GM12878 (cell line): ENCODE measurements around the gene CACNB3. TPM values are rescaled to one million over a fixed set of nuclear protein-coding genes. Genes with fewer than 3 reads are reported as not detected.

Source experiments
- ATAC-seq: fragments of 200-7000 bp; cut with Tn5 transposase; 3 replicates; pipeline ENCODE4 v1.9.1; 2020; ENCODE audit warnings: mild to moderate bottlenecking, moderate library complexity
- BruUV-seq: library from RNA; stranded (reverse); fragments of 400-500 nt; replicated peaks from 2 replicates; lab custom pipeline; 2021; lab: Mats Ljungman, UMichigan
- CTCF ChIA-PET: fragments of 300-600 bp; sonication (Branson Sonifier 250); formaldehyde crosslinking; extraction: SDS; loops from one replicate; lab custom pipeline; 2021; ENCODE audit warnings: inconsistent platforms; lab: Yijun Ruan, JAX
- POLR2A ChIA-PET: fragments of 350-600 bp; formaldehyde crosslinking; extraction: SDS; loops from one replicate; lab custom pipeline; 2021; ENCODE audit warnings: inconsistent platforms; lab: Charles Lee
- RAD21 ChIA-PET: fragments of 300-600 bp; sonication (Branson Sonifier 250); formaldehyde crosslinking; loops from one replicate; lab custom pipeline; 2023; ENCODE audit warnings: antibody characterized with exemption; ENCODE audit not compliant: unreplicated experiment; lab: Charles Lee
- SMC1A ChIA-PET: fragments of 300-600 bp; sonication (Branson Sonifier 250); formaldehyde crosslinking; loops from one replicate; lab custom pipeline; 2023; ENCODE audit not compliant: unreplicated experiment, uncharacterized antibody; lab: Charles Lee
- DNase-seq: peaks from one replicate; pipeline ENCODE4 v3.0.0-alpha.2; 2011; ENCODE audit warnings: low read depth, low spot score
- FAIRE-seq: peaks from 3 replicates; lab custom pipeline; 2011; peaks lifted over from hg19 to GRCh38; lab: Jason Lieb, UNC
- H2AFZ ChIP-seq: 2 replicates; pipeline ENCODE4 v1.6.0; 2011; ENCODE audit warnings: low read depth, low read length, control low read depth; ENCODE audit not compliant: control insufficient read depth
- H3K27ac ChIP-seq: 2 replicates; pipeline ENCODE4 v1.5.1; 2011; ENCODE audit warnings: control low read depth; ENCODE audit not compliant: control insufficient read depth, insufficient read depth
- H3K27me3 ChIP-seq, 2 experiments: replicated peaks in 1 of 2; 2 replicates each; pipeline versions ENCODE4 v1.6.0 to v1.6.1; 2011; ENCODE audit warnings: low read length in 1 of 2; ENCODE audit not compliant: control insufficient read depth in 2 of 2, insufficient read depth in 2 of 2
- H3K36me3 ChIP-seq, 2 experiments: 2 replicates each; pipeline ENCODE4 v1.5.1; 2011; ENCODE audit warnings: low read length in 1 of 2; ENCODE audit not compliant: control insufficient read depth in 2 of 2, insufficient read depth in 2 of 2
- H3K4me1 ChIP-seq: 2 replicates; pipeline ENCODE4 v1.6.1; 2011; ENCODE audit warnings: mild to moderate bottlenecking, low read length, moderate library complexity, mixed read lengths; ENCODE audit not compliant: control insufficient read depth, insufficient read depth
- H3K4me2 ChIP-seq: 2 replicates; pipeline ENCODE4 v1.6.0; 2011; ENCODE audit warnings: control low read depth; ENCODE audit not compliant: control insufficient read depth, insufficient read depth
- H3K4me3 ChIP-seq: fragments of 200-600 bp; sonication (generic); 2 replicates; pipeline ENCODE4 v1.5.1; 2016
- H3K79me2 ChIP-seq: 2 replicates; pipeline ENCODE4 v1.6.0; 2011; ENCODE audit warnings: low read length; ENCODE audit not compliant: control insufficient read depth, insufficient read depth
- H3K9ac ChIP-seq: 2 replicates; pipeline ENCODE4 v1.8.0; 2011; ENCODE audit warnings: low read length, control low read depth, mixed read lengths; ENCODE audit not compliant: control insufficient read depth, insufficient read depth
- H3K9me3 ChIP-seq: replicated peaks from 3 replicates; pipeline ENCODE4 v1.5.1; 2011; ENCODE audit warnings: mild to moderate bottlenecking, low read length; ENCODE audit not compliant: control insufficient read depth, insufficient read depth
- H4K20me1 ChIP-seq: 2 replicates; pipeline ENCODE4 v1.6.0; 2011; ENCODE audit not compliant: control insufficient read depth, insufficient read depth
- EP300 ChIP-seq, 2 experiments: fragments of 150-350 bp in 1 of 2; IDR thresholded peaks; 2 replicates each; pipeline ENCODE4 v1.6.1; 2011 to 2012; ENCODE audit warnings: low read depth in 2 of 2, low read length in 2 of 2, borderline replicate concordance in 1 of 2, improper control_type of control experiment in 1 of 2, inconsistent platforms in 1 of 2; ENCODE audit not compliant: control insufficient read depth in 1 of 2
- EZH2 ChIP-seq: IDR thresholded peaks from 2 replicates; pipeline ENCODE4 v1.6.1; 2012; ENCODE audit warnings: low read depth, mild to moderate bottlenecking, control low read depth, inconsistent platforms, low read length, borderline replicate concordance; ENCODE audit not compliant: control insufficient read depth
- NFIC ChIP-seq: IDR thresholded peaks from 2 replicates; pipeline ENCODE4 v1.6.1; 2012; ENCODE audit warnings: low read depth, mild to moderate bottlenecking, inconsistent platforms, low read length, moderate library complexity
- TCF7 ChIP-seq: IDR thresholded peaks from 2 replicates; pipeline ENCODE4 v1.6.1; 2014; ENCODE audit warnings: antibody characterized with exemption, borderline replicate concordance
- WGBS: methylation state at CpG from one replicate; pipeline ENCODE4 v1.1.6; 2016; ENCODE audit warnings: low lambda C conversion rate; ENCODE audit not compliant: insufficient replicate concordance, insufficient coverage; ENCODE audit errors: missing lambda C conversion rate; 5-methylcytosine and 5-hydroxymethylcytosine counted together
- in situ Hi-C: fragments of 300-500 bp; cut with MboI; formaldehyde crosslinking; loops from 9 replicates; pipeline ENCODE4 v1.14.3; 2018; ENCODE audit warnings: mixed read lengths
- intact Hi-C: fragments of 100-400 bp; cut with micrococcal nuclease; formaldehyde crosslinking; loops from one replicate; pipeline ENCODE4 v1.14.2; 2022; ENCODE audit not compliant: unreplicated experiment
- polyA plus RNA-seq, 11 experiments: library from polyadenylated mRNA; depleted of rRNA in 4 of 11; unstranded in 6 of 11; stranded (reverse) in 5 of 11; fragments of >200 nt; fragmentation: Nextera tagmentation in 4 of 11; fragmentation: Illumina TruSeq in 1 of 11; extraction: Ambion mirVana in 4 of 11; extraction: Trizol in 1 of 11; gene quantifications; 1 replicate in 1 of 11; 2 replicates in 10 of 11; pipeline versions ENCODE4 v1.2.1 to v1.2.3, GENCODE V29; 2011 to 2016; ENCODE audit warnings: inconsistent platforms in 2 of 11, missing spikeins in 2 of 11, low read depth in 1 of 11
- total RNA-seq, 4 experiments: library from RNA; depleted of rRNA in 3 of 4; stranded (reverse); fragments of >200 nt in 3 of 4; fragmentation: Illumina TruSeq in 1 of 4; extraction: Trizol in 1 of 4; gene quantifications; 2 replicates each; pipeline versions ENCODE4 v1.2.1 to v1.2.3, GENCODE V29; 2013 to 2021
- TF ChIP-seq, protein P1 (sequence below): IDR thresholded peaks from 2 replicates; pipeline ENCODE4 v1.6.1; 2012; ENCODE audit warnings: low read depth, low read length, improper control_type of control experiment
- TF ChIP-seq, protein P2 (sequence below): IDR thresholded peaks from 2 replicates; pipeline ENCODE4 v1.6.1; 2011; ENCODE audit warnings: low read depth, low read length, improper control_type of control experiment, borderline replicate concordance

The CACNB3 gene
- total and polyA plus RNA-seq, 10 of the 15 experiments (the other 5 are each of a cell fraction or from before 2014, with no cell fraction given), result 0.78 to 5.0 (median 1.7) TPM

DNA sequence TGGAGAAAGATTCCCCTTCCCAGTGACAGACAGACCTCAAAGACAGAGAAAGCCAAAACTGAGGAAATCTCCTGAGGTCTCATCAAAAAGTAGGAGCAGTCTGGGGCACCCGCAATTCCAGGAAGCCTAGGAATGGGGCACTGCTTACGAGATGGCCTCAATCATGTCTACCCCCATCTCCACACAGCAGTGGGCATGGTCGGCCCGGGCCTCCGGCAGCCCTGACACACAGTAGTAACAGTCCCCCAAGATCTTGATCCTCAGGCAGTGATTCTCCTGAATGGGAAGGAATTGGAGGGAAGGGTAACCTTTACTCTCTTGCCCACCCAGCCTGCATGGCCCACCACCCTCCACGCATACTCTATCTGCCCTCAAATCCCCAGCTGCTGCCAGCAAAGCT, 41.3 kb upstream of the CACNB3 start (continued):
- TF ChIP-seq, protein P1, sequence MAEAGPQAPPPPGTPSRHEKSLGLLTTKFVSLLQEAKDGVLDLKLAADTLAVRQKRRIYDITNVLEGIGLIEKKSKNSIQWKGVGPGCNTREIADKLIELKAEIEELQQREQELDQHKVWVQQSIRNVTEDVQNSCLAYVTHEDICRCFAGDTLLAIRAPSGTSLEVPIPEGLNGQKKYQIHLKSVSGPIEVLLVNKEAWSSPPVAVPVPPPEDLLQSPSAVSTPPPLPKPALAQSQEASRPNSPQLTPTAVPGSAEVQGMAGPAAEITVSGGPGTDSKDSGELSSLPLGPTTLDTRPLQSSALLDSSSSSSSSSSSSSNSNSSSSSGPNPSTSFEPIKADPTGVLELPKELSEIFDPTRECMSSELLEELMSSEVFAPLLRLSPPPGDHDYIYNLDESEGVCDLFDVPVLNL, result no peak
- TF ChIP-seq EP300 (IDR thresholded peaks at IDR 0.05; ENCODE audit: borderline replicate concordance in 1 of 2, control insufficient read depth in 1 of 2, low read depth in 2 of 2, low read length in 2 of 2), result no peak

DNA sequence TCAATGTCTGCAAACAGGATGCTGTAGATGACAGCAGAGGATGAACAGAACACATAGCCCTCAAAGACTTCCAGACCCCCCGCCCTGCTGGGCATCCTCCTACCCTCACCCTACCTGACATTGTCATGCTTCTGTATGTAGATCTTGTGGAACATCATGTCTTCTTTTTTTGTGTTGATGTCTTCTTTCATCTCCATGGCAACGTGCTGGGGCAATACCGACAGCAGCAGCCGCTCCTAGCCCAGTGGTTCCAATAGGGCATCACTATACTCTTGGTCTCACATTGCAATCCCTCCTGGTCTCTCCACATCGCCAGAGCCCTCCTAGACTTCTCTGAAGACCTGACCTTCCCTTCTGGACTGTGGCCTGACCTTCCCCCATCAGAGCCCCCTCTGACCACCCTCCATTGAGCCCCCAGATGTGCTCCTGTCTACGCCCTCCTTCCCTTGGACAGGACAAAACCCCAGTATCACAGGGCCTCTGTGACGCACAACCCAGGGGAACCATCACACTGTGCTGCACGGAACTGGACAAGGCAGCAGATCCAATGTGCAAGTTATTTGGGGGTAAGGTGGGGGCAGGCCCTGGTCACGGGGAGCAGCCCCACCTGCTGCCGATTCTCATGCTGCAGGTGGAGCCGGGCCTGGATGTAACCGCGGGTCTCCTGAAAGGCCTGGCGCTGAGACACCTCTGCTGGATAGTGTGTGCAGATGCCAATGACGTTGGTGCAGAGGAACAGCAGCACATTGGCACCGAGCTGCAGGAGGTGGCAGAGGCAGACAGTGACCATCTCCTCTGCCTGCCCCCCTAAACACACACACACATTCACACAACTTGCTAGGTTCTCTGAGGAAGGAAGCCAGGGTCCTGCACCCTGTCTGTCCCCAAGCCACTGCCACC, 40.5 kb upstream of the CACNB3 start:
- CTCF ChIA-PET, result no interaction called here
- FAIRE-seq (no peak), DNase-seq (no peak), ATAC-seq (no peak)
- intact Hi-C loops (no loop called here), in situ Hi-C loops (no loop called here)
- POLR2A ChIA-PET, result interaction anchor here (0.6 kb wide), 1 partner anchor 11 kb away, joined by 3 read pairs; the partner anchor contains the start of gene ADCY6
- Histone ChIP-seq H3K9me3 (no peaks in the 10 kb centered on the region), H3K4me1 (peaks cover 4% of the 10 kb centered on the region), H2AFZ (no peak overlapping the region), H3K9ac (no peak overlapping the region), H3K79me2 (no peaks in the 10 kb centered on the region), H3K27ac (no peak overlapping the region), H3K27me3 (no peaks in the 10 kb centered on the region), H4K20me1 (no peaks in the 10 kb centered on the region), H3K36me3 (no peaks in the 10 kb centered on the region), H3K4me3 (no peak overlapping the region), H3K4me2 (no peak overlapping the region)
- RAD21 ChIA-PET, result no interaction called here
- SMC1A ChIA-PET, result interaction anchor here (1.0 kb wide), 1 partner anchor 191 kb away, joined by 3 read pairs; no protein-coding TSS in a partner anchor
- TF ChIP-seq TCF7 (no peak), NFIC (no peak), EZH2 (no peak)
- TF ChIP-seq, protein P2, sequence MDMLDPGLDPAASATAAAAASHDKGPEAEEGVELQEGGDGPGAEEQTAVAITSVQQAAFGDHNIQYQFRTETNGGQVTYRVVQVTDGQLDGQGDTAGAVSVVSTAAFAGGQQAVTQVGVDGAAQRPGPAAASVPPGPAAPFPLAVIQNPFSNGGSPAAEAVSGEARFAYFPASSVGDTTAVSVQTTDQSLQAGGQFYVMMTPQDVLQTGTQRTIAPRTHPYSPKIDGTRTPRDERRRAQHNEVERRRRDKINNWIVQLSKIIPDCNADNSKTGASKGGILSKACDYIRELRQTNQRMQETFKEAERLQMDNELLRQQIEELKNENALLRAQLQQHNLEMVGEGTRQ, result no peak
- no TSS peak for BruUV-seq
- WGBS, result 40% methylated on average over 16 of the region's 16 CpGs
